Gastroesophageal sphincter (tissue), 3 donors: ENCODE measurements around the gene VAMP8.

Experiments used
- CTCF ChIP-seq, 4 experiments: fragments of 200-600 bp in 2 of 4; fragments of 450-650 bp in 2 of 4; sonication (generic) in 1 of 4; IDR thresholded peaks; one replicate each; pipeline ENCODE4 v1.5.1; 2017 to 2019; ENCODE audit warnings: antibody characterized with exemption in 4 of 4, mild to moderate bottlenecking in 2 of 4, moderate library complexity in 2 of 4
- EP300 ChIP-seq: sonication (generic); formaldehyde crosslinking; IDR thresholded peaks from one replicate; pipeline ENCODE4 v1.6.1; 2017; ENCODE audit warnings: antibody characterized with exemption, mild to moderate bottlenecking
- POLR2A ChIP-seq, 2 donors: fragments of 450-650 bp; IDR thresholded peaks; one replicate each; pipeline ENCODE4 v1.6.1; 2017; ENCODE audit warnings: antibody characterized with exemption in 2 of 2, mild to moderate bottlenecking in 2 of 2, moderate library complexity in 1 of 2
- POLR2AphosphoS5 ChIP-seq: sonication (generic); formaldehyde crosslinking; IDR thresholded peaks from one replicate; pipeline ENCODE4 v1.6.1; 2017; ENCODE audit warnings: antibody characterized with exemption

- no peak for TF ChIP-seq CTCF (IDR thresholded peaks at IDR 0.05)
- peak; percentile 8 for TF ChIP-seq POLR2AphosphoS5
- TF ChIP-seq POLR2A (IDR thresholded peaks at IDR 0.05) = no peak
- no peak for TF ChIP-seq EP300
These were observed 12.8 kb downstream of the VAMP8 start for GRCh38 chr2:85589982-85590791.
